Measurements from ENCODE around the gene SNRNP27. TPM values are rescaled to one million over a fixed set of nuclear protein-coding genes. Genes with fewer than 3 reads are reported as not detected.

The SNRNP27 gene
- total and polyA plus RNA-seq, 9 of the 15 experiments (the other 6 are each of a cell fraction or from before 2014, with no cell fraction given), result 29.2 to 102 (median 65.7) TPM

DNA sequence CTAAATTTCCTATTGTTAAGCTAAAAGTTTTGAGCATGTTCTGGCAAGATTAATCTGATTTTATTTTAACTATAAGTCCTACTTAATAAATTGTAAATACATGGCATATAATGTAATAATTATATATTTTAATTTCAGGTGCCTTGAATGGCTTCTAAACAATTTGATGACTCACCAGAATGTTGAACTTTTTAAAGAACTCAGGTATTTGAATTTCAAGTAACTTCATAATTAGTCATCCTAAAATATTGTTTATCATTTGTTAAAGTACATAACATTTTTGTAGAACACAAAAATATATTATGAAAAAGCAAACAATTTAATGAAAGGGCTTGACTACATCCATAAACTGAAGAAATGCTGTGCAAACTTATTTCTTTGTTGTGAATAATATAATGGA is 49.8 kb upstream of the SNRNP27 start:
- TF ChIP-seq ZNF316 (IDR thresholded peaks at IDR 0.05) (peak; percentile 79), C11orf30 (IDR thresholded peaks at IDR 0.05; ENCODE audit: low read depth) (peak; percentile 60), ZNF75A (CRISPR knock-in tag; IDR thresholded peaks at IDR 0.05) (no peak)
- intact Hi-C loops (cut with micrococcal nuclease), result no loop called here
- ATAC-seq (no peak), FAIRE-seq (no peak), DNase-seq (ENCODE audit: extremely low read depth in 1 of 4, low spot score in 3 of 4) (no peak)
- Histone ChIP-seq H3K4me3 (no peak overlapping the region), H3K27me3 (ENCODE audit: control insufficient read depth in 2 of 2, insufficient read depth in 2 of 2, low read length in 2 of 2) (no peaks in the 10 kb centered on the region), H3K36me3 (ENCODE audit: control insufficient read depth, insufficient read depth, low read length) (peaks cover 72% of the 10 kb centered on the region), H3K9ac (ENCODE audit: insufficient read depth in 1 of 2, low read depth in 2 of 2, low read length in 2 of 2) (no peak overlapping the region), H3K9me3 (replicated peaks; ENCODE audit: control insufficient read depth, insufficient read depth, low read depth, low read length) (no peaks in the 10 kb centered on the region), H3K27ac (ENCODE audit: extremely low read depth, low read depth, low read length) (no peak overlapping the region), H3K4me1 (replicated peaks in 1 of 2; ENCODE audit: control insufficient read depth in 2 of 2, insufficient read depth in 2 of 2, low read length in 2 of 2) (peaks cover 11 to 15% of the 10 kb centered on the region in 2 experiments; a peak in 4 of 5 replicates), H4K20me1 (replicated peaks; ENCODE audit: control insufficient read depth, insufficient read depth, low read length) (no peaks in the 10 kb centered on the region), H3K79me2 (ENCODE audit: control insufficient read depth, insufficient read depth, low read length) (no peaks in the 10 kb centered on the region), H2AFZ (ENCODE audit: low read depth, low read length) (no peak overlapping the region), H3K4me2 (ENCODE audit: insufficient read depth, low read length) (no peak overlapping the region), H3K9me1 (ENCODE audit: control insufficient read depth, insufficient read depth, low read length) (no peaks in the 10 kb centered on the region)
- CTCF ChIA-PET (ENCODE audit: low intra/inter-chr PET ratio), result no interaction called here
- POLR2A ChIA-PET, result interaction anchor here (0.6 kb wide), 1 partner anchor 12 kb away, joined by 3 read pairs; no protein-coding TSS in a partner anchor
- BruUV-seq (replicated peaks), result no TSS peak
- in situ Hi-C loops (cut with MboI), result no loop called here

DNA sequence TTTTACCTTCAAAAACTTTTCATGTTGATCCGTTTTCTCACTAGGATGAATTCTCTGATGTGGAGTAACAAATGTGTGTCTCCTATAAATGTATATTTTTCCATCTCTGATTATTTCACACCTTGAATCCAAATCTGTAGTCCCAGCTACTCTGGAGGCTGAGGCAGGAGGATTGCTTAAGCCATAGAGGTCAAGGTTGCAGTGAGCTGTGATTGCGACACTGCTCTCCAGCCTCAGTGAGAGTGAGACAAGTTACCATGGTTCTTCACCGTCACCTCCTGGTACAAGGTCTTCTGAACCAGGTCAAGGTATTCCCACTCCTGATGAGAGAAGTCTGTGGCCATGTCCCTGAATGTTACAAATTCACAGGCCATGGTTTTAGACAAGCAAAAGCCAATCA is 49.2 kb upstream of the SNRNP27 start:
- 97% methylated on average over 3 of the region's 3 CpGs for WGBS (ENCODE audit: insufficient coverage, low coverage, missing lambda C conversion rate)
- intact Hi-C loops (cut with micrococcal nuclease) (no loop called here), in situ Hi-C loops (cut with MboI) (no loop called here)
- Histone ChIP-seq H3K4me2 (ENCODE audit: insufficient read depth, low read length) (no peak overlapping the region), H3K27ac (ENCODE audit: extremely low read depth, low read depth, low read length) (no peak overlapping the region), H3K9me1 (ENCODE audit: control insufficient read depth, insufficient read depth, low read length) (no peaks in the 10 kb centered on the region), H3K79me2 (ENCODE audit: control insufficient read depth, insufficient read depth, low read length) (no peaks in the 10 kb centered on the region), H3K27me3 (ENCODE audit: control insufficient read depth in 2 of 2, insufficient read depth in 2 of 2, low read length in 2 of 2) (no peaks in the 10 kb centered on the region), H3K4me3 (no peak overlapping the region), H2AFZ (ENCODE audit: low read depth, low read length) (no peak overlapping the region), H3K9ac (ENCODE audit: insufficient read depth in 1 of 2, low read depth in 2 of 2, low read length in 2 of 2) (no peak overlapping the region), H3K4me1 (replicated peaks in 1 of 2; ENCODE audit: control insufficient read depth in 2 of 2, insufficient read depth in 2 of 2, low read length in 2 of 2) (peaks cover 11 to 15% of the 10 kb centered on the region in 2 experiments; a peak in 4 of 5 replicates), H3K9me3 (replicated peaks; ENCODE audit: control insufficient read depth, insufficient read depth, low read depth, low read length) (no peaks in the 10 kb centered on the region), H3K36me3 (ENCODE audit: control insufficient read depth, insufficient read depth, low read length) (peaks cover 70% of the 10 kb centered on the region), H4K20me1 (replicated peaks; ENCODE audit: control insufficient read depth, insufficient read depth, low read length) (no peaks in the 10 kb centered on the region)
- TF ChIP-seq CEBPB (tag; IDR thresholded peaks at IDR 0.05) (peak; percentile 88), RBM39 (optimal IDR thresholded peaks at IDR 0.05; ENCODE audit: low read depth, low read length) (no peak), CEBPG (CRISPR knock-in tag; IDR thresholded peaks at IDR 0.05) (no peak), CEBPG (tag; conservative IDR thresholded peaks at IDR 0.05 in 1 of 2, IDR thresholded peaks at IDR 0.05 in 1 of 2) (peak; percentile 52 to 55; a peak in 3 of 4 replicates)
- no TSS peak for BruUV-seq (replicated peaks)
- ChIA-PET POLR2A (interaction anchor here (0.6 kb wide), 1 partner anchor 11 kb away, joined by 3 read pairs; no protein-coding TSS in a partner anchor), CTCF (ENCODE audit: low intra/inter-chr PET ratio) (no interaction called here)
- DNase-seq (ENCODE audit: extremely low read depth in 1 of 4, low spot score in 3 of 4) (no peak), ATAC-seq (no peak), FAIRE-seq (no peak)
